NCI-H2081 treated with DMSO at 0.1 percent for 48 hours (cell line): ENCODE results near the gene ATP6V0D1.
"Not testable (repeated sequence)": the region's sequence is repeated elsewhere in the genome, so short reads cannot be mapped to it uniquely, and the experiment has no call there.

ENCODE experiments used
- DNase-seq: peaks from one replicate; lab custom pipeline; 2025; lab: John Stamatoyannopoulos, UW

The ATP6V0D1 gene

GRCh38 chr16:67429053-67429798, 51.7 kb downstream of the ATP6V0D1 start:
- no peak for DNase-seq

- DNase-seq, result no peak
Measured at GRCh38 chr16:67428146-67428731, 52.7 kb downstream of the ATP6V0D1 start.

- no peak for DNase-seq
Measured at GRCh38 chr16:67426950-67427349, 54.0 kb downstream of the ATP6V0D1 start.

GRCh38 chr16:67426022-67426421, 54.9 kb downstream of the ATP6V0D1 start:
- DNase-seq, result no peak

GRCh38 chr16:67425580-67425979, 55.4 kb downstream of the ATP6V0D1 start:
- no peak for DNase-seq

- DNase-seq, result no peak
Measured at GRCh38 chr16:67425061-67425460, 55.9 kb downstream of the ATP6V0D1 start.

GRCh38 chr16:67424261-67424615, 56.7 kb downstream of the ATP6V0D1 start:
- no peak for DNase-seq

- DNase-seq, result no peak
Measured at GRCh38 chr16:67423611-67424260, 57.2 kb downstream of the ATP6V0D1 start.

GRCh38 chr16:67423015-67423414, 57.9 kb downstream of the ATP6V0D1 start:
- no peak for DNase-seq

- DNase-seq, result no peak
Measured at GRCh38 chr16:67421030-67421429, 59.9 kb downstream of the ATP6V0D1 start.

GRCh38 chr16:67419931-67420330, 61.0 kb downstream of the ATP6V0D1 start:
- DNase-seq, result no peak

- DNase-seq, result no peak
Measured at GRCh38 chr16:67419502-67419901, 61.5 kb downstream of the ATP6V0D1 start.

- DNase-seq, result no peak
Measured at GRCh38 chr16:67417333-67418061, 63.5 kb downstream of the ATP6V0D1 start.

GRCh38 chr16:67415872-67416793, 64.8 kb downstream of the ATP6V0D1 start, which contains the start of gene ZDHHC1:
Gene ZDHHC1 (minus strand): TSS chr16:67416477. CDS start chr16:67407775, 8,702 bp downstream.
- no peak for DNase-seq

GRCh38 chr16:67415421-67415820, 65.5 kb downstream of the ATP6V0D1 start:
- not testable (repeated sequence) for DNase-seq

- no peak for DNase-seq
Measured at GRCh38 chr16:67413978-67414911, 66.7 kb downstream of the ATP6V0D1 start.

GRCh38 chr16:67412294-67412693, 68.7 kb downstream of the ATP6V0D1 start:
- no peak for DNase-seq

- DNase-seq, result no peak
Measured at GRCh38 chr16:67411339-67411738, 69.6 kb downstream of the ATP6V0D1 start.

- no peak for DNase-seq
Measured at GRCh38 chr16:67409631-67410030, 71.3 kb downstream of the ATP6V0D1 start.

- no peak for DNase-seq
Measured at GRCh38 chr16:67407788-67408452, 73.0 kb downstream of the ATP6V0D1 start.
